HG02763 (cell line): ENCODE data around the gene NOC2L.

Experiments
- ATAC-seq: cut with Tn5 transposase; IDR thresholded peaks from one replicate; pipeline ENCODE4 v1.9.1; 2021; ENCODE audit warnings: mild to moderate bottlenecking, moderate library complexity; ENCODE audit not compliant: unreplicated experiment

The NOC2L gene

DNA sequence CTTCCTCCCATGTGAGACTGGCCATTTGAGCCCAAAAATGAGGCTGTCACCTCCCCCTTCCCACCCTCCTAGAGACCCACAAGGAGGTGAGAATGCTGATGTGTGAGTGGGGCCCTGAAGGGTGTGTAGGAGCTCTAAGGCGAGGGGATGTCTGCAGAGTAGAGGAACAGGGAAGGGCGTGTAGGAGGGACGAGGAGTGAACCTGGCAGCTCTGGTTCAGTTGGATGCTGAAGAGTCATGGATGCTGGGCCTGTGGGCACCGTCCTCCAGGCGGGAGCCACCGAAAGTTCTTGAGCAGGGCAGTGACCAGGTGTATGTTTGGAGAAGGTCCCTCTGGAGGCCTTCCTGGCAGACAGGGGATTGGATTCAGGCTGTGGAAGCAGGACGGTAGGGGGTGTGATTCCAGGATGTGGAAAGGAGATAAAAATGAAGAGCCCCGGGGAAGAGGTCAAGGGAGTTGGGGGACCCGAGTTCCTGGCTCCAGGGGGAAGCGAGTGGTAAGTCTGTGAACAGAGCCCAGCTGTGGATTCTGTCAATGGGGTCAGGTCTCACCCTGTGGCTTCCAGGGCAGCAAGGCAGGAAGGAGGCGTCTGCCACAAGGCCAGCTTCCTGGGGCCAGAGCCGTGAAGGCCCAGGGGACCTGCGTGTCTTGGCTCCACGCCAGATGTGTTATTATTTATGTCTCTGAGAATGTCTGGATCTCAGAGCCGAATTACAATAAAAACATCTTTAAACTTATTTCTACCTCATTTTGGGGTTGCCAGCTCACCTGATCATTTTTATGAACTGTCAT lies 27.5 kb downstream of the NOC2L start:
- no peak for ATAC-seq

DNA sequence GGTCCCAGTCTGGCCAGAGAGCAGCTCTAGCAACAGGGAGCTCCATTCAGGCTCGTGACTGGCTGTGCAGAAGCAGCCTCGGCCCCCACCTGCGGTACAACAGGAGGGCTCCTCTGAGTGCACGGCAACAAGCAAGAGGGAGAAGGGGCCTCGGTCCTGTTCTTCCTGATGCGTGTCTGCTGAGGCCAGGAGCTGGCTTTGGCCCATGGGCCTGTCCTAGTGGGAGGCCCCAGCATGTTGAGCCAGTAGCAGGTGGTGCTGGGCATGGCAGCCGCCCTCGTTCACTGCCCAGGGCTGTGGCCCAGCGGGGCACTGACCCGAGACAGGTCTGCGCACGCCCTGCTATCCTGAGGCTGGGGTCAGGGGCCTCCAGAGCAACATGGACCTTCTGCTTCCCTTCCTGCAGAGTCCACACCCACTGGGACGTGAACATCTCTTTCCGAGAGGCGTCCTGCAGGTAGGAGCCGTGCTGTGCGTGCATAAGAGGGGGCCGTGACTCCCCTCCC lies 28.4 kb downstream of the NOC2L start:
- ATAC-seq = no peak

DNA sequence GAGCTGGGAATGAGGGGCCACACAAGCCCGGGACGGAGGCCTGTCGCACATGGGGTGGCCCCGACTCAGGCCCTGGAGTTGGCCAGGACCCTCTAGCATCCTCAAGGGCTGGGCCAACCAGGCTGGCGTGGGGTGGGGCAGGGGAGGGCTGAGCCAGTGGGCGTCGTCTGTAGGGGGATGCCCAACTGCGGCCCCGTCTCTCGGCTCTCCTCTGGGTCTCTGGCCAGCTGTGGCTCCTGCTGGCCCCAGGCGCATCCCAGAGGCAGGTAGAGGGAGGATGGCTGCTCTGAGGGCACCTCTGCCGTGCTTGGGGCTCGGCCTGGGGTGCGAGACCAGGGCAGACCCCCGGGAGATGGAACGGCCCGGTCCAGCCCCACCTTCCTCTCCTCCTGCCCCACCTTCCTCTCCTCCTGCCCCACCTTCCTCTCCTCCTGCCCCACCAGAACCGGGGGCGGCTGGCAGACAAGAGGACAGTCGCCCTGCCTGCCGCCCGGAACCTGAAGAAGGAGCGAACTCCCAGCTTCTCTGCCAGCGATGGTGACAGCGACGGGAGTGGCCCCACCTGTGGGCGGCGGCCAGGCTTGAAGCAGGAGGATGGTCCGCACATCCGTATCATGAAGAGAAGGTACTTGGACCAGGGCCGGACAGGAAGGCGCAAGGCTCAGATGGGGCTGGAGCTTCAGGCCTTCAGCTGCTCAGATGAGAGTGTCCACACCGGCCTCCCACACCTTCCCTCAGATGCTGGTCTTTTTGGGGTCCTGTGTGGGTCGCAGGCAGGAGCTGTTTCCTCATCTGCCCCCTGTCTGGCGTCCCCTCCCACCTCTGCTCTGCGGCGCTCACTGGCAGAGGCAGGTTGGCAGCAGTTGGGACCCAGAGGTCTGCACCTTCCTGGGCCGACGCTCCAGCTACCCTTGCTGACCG lies 29.1 kb downstream of the NOC2L start:
- ATAC-seq = no peak

DNA sequence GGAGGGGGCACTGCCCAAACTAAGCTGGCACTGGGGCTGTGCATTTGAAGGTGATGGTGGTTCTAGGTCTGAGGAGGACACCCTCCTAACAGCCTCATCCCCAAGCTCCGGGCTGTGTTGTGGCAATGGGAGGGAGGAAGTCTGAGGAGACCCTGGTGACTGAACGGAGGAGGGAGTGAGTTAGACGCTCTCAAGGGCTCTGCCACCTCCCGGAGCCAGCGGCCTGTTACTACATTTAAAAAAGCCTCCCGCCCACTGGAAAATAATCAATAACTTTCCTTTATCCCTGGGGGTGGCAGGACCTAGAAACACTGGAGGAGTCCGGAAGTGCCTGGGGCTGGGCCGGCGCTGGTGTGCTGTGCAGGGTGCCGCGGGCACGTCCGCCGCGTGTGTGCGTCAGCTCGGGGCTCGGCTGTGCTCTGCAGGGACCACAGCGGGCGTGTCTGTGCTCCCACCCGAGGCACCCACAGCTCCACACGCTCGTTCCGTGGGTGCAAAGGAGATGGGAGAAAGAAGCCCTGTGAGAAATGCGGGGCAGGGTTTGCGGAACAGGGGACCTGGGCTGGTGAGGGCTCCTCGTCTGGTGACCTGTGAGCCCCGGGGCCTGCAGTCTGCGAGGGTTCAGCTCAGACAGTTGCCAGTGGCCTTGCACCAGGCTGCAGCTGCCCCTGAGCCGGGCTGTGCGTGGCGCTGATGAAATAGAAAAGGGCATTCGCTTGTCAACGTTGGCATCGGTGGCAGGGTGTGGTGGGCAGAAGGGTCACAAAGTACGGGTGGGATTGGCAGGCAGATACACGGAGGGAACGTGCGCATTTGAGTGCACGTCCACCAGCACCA lies 30.0 kb downstream of the NOC2L start:
- no peak for ATAC-seq

DNA sequence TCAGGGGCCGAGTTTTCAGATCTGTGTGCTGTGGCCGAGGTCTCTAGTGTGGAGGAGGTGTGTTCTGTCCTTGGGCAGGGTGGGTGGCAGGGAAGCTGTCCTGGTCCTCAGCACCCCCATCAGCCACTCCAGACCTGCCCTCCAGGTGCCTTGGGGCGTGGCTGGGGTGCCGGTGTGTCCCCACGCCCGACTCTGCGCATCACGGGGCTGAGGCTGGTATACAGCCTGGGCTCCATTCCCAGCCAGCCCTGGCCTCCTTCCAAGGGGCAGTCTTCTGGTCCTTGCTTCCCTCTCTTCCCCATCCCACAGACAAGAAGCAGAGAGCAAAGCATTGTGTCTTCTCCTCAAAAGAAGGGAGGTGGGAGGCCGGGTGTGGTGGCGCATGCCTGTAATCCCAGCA lies 31.3 kb downstream of the NOC2L start:
- ATAC-seq = no peak

DNA sequence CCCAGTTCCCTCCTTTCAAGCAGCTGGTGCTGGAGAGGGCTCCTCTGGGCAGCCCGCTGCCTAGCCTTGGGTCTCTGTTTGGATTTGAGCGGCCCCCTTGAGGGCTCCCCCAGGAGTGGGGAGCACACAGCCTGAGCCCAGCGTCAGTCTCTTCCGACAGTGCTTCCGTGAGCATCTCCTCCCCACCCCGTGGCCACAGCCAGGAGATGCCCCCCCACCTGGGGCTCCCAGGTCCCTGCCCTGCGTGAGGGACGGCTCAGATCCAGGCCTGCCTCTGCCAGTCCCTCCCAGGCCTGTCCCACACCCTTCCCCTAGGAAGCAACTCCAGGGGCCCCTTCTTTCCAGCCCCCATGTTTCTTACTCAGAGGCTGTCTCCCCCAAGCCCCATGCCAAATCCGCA lies 31.8 kb downstream of the NOC2L start:
- no peak for ATAC-seq

DNA sequence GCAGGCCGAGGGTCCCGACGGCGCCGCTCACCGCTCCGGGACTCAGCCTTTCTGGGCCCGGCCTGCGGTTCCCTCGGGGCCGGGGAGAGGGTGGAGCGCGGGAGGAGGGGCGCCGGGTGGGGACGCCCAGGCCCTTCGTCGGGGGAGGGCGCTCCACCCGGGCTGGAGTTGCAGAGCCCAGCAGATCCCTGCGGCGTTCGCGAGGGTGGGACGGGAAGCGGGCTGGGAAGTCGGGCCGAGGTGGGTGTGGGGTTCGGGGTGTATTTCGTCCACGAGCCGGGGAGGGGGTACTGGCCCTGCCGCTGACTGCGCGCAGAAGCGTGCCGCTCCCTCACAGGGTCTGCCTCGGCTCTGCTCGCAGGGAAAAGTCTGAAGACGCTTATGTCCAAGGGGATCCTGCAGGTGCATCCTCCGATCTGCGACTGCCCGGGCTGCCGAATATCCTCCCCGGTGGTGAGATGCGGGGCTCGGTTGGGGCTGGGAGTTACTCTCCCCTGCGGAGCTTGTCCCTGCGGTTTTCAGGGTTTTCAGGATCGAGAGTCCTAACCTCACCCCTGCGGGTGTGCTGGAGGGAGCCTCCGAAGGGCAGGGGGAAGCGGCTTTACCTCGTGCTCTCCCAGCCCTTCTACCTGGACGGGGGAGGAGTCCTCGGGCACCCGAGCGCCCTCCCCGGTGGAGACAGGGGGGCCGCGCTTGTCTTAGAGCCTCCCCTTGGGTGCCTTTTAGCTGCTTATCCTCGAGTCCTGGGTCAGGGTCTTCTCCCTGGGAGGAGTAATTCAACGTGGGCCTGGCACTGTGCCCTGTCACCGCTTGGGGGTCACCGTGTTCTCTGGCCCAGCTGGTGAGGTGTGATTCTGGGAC lies 33.3 kb downstream of the NOC2L start:
- no peak for ATAC-seq

DNA sequence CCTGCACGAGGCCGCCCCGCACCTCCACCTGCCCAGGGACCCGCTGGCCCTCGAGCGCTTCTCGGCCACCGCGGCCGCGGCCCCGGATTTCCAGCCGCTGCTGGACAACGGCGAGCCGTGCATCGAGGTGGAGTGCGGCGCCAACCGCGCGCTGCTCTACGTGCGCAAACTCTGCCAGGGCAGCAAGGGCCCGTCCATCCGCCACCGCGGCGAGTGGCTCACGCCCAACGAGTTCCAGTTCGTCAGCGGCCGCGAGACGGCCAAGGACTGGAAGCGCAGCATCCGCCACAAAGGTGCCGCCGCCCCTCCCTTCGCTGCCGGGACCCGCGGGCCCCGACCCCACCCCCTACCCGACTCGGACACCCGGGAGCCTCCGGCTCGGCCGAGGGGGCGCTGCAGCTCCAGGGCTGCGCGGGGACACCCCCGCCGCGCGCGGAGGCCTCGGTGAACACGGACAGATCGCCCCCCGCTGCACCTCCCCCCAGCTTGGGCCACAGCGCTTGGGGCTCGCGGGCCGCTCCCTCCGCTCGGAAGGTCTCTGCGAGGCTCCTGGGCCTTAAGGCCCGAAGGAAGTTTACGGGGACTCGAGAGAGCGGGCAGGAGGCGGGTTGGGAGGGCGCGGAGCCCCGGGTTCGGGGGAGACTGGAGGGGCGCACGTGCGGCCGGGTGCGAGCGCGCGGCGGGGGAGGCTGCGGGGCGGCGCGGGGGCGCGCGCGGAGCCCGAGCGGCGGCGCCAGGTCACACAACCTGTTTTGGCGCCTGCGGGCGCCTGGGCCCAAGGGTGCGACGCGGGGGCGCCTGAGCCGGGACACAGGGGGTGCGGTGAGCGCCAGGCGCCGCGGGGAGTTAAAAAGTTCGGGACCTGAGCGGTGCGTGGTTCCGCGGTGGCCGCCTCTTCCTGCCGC lies 34.1 kb downstream of the NOC2L start:
- no peak for ATAC-seq

DNA sequence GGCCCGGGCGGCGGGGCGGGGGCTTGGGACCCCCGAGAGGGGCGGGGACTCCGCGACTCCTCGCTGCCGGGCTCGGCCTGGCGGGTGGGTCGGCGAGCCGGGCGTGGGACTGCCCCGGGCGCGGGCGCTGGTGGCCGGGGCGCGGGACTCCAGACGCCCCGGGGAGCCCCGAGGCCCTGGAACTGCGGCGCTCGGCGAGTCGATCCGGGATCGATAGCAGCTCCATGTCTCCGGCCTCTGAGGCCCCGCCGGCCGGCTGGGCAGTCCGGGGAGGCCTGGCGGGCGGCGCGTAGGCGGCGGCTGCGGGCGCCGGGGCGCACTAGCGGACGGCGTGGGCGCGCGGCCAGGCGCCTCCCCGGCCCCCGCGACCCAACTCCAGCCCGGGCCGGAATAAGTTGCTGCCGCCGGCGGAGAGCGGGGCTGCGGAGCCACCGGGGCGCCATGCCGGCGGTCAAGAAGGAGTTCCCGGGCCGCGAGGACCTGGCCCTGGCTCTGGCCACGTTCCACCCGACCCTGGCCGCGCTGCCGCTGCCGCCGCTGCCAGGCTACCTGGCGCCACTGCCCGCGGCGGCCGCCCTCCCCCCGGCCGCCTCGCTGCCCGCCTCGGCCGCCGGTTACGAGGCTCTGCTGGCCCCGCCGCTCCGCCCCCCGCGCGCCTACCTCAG lies 34.9 kb downstream of the NOC2L start:
- ATAC-seq = no peak

DNA sequence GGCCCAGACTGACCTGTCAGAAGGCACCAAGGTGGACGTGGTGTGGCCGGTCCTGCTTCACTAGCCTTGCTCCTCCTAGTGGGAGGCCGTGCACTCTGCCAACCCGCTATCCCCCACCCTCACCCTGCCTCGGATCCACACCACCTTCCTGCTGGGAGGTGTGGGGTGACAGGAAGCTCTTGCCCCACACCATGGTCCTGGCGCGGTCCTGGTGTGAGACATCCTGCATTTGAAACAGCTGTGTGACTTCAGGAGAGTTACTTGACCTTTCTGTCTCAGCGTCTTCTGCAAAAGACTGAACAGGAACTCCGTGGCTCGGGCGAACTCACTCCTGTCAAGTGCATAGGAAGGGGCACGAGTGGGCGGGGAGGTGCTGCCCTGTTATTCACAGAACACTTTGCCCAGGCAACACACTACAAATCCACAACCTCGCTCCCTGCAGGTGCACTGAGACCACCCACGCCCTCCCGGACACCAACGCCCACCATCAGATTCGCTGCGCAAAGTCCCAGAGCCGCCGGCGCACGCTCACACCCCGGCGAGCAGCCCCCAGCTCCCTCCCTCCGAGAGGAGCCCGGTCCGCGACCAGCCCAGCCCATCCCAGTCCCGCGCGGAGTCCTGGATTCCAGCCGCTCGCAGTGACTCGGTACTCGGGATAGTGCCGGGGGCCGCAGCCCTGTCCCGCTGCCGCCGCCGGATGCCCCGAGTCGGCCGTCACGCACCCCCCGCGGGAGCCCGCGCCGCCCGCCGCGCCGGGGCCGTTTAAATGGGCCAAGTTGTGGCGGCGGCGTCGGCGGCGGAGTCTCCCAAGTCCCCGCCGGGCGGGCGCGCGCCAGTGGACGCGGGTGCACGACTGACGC lies 35.7 kb downstream of the NOC2L start, which contains the start of gene SAMD11:
TSS of gene SAMD11 (plus strand) at position 793 of the 860 bp plus-strand sequence. CDS start 509 bp downstream, outside the sequence.
- no peak for ATAC-seq

DNA sequence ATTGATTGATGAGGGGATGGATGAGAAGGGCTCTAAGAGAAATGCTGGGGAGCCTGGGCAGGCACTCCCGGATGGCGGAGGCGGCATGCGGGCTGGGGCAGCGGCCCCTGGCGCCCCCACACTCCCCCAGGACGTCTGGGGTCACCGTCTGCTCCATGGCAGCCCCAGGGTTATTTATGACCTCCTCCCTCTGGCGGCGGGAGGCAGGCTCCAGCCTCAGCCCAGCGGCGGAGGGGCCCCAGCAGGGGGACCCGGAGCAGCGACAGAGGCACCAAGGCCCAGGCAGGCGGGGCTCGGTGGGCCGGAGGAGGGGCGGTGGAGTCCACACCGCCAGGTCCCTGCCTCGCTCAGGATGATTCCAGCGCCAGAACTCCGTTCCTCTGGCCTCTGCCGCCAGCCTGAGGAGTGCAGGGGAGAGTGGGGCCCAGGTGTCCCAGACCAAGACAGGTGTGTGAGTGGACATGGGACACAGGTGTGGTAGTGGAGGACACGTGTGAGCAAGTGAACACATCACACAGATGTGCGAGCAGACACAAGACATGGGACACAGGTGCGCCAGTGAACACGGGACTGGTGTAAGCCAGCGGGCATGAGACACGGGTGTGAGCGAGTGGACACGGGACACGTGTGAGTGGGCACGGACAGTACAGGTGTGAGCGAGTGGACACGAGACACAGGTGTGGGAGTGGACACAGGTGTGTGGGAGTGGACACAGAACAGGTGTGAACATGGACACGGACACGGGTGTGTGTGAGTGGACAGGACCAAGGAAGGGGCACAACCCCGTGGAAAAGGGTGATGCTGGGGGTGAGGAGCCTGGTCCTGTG lies 37.8 kb downstream of the NOC2L start:
- no peak for ATAC-seq

DNA sequence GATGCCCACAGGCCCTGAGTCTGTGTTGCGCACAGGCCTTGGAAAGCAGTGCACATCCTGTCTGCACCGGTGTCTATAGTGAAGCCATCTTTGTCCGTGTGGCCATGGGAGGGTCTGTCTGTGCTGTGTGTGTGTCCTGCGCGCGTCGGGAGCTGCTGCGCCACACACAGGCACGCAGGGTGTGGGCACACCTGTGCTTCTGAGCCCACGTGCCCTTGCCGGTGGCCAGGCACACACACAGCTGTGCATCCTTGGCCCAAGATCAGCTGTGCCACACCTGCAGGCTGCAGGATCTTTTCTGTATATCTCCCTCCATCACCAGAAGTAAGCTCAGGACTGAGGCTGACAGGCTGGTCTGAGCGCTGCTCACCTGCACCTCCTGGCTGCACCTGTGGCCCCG lies 38.5 kb downstream of the NOC2L start:
- ATAC-seq = no peak

DNA sequence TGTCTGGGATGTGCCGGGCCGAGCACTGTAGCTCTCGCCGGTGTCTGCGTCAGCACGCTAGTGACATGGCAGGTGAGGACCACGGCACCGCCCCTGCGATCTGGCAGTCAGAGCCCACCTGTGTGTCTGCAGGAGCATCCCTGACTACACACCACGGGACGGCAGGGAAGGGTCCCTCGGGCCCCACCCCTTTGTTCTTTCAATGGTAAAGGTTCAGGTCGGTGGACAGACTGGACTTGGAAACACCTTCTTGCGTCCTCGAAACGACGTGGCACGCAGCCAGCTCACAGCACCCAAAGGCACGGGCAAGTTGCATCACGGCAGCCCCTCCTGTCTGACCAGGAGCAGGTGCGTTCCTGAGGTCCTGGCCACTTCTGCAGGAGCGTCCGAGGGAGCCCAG lies 39.0 kb downstream of the NOC2L start:
- no peak for ATAC-seq

DNA sequence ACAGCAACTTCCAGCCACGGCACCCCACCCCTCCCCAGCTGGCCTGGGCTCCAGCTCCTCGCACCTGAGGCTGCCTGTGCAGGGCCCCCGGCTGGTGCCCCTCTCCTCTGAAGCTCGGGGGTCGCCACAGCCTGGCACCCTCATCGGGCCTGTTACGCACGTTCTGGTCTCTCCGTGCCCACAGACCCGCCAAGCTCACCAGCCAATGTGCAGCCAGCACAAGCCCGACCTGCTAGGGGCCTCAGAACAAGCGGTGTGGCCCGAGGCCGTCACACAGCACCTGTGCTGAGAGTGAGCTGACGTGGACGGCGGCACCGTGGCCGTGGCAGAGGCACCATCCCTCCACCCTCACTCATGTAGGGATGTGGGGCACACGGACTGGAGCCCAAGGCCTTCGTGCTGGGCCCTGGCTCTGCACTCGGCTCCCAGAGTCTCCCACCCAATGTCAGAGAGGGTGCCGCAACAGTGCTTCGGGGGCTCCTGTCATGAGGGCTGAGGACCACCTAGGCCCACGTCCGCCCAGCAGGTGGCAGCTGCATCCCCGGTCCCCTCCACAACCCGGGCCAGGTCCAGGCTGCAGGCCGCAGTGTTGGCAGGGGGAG lies 39.7 kb downstream of the NOC2L start:
- ATAC-seq = no peak

DNA sequence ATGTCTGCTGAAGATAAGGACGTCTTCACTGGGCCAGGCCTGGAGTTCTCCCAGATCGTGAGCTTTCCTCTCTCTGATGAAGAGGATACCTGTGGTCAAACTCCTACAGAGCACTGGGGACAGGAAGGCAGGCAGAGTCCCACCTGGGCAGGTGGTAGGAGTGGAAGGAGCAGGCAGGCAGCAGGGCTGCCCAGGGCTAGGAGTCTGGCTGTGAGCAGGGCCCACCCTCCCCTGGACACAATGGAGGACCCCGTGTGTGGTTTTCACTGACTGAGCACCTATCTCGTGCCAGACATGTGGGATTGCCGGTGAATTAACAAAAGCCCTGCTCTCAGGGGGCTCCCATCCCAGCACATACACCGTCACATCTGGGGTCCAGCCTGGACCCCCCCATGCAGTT lies 40.2 kb downstream of the NOC2L start:
- no peak for ATAC-seq

DNA sequence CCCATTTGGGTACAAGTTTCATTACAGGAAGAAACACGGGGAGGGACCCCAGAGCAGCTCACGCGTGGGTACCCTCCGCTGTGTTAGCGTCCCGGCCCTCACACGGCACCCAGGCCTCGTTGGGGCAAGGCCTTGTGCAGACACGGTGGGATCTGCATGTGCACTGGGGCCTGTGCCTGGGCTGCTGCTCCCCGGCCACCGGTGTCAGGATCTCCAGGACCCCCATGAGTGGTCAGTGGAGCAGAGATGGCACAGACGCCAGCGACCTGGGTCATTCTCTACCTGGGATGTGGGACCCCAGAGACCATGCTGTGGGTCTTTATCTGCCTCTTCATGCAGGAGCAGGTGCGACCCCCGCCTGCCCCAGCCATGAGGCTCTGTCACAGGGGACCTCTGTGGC lies 40.7 kb downstream of the NOC2L start:
- ATAC-seq = no peak
